Brain pericyte (primary cell): ENCODE results near the gene ZNF33B.
"Not testable (repeated sequence)": the region's sequence is repeated elsewhere in the genome, so short reads cannot be mapped to it uniquely, and the experiment has no call there.

Source experiments
- DNase-seq: peaks from one replicate; pipeline ENCODE4 v3.0.0-alpha.2; 2012; ENCODE audit warnings: low read depth, low spot score

Gene ZNF33B

DNA sequence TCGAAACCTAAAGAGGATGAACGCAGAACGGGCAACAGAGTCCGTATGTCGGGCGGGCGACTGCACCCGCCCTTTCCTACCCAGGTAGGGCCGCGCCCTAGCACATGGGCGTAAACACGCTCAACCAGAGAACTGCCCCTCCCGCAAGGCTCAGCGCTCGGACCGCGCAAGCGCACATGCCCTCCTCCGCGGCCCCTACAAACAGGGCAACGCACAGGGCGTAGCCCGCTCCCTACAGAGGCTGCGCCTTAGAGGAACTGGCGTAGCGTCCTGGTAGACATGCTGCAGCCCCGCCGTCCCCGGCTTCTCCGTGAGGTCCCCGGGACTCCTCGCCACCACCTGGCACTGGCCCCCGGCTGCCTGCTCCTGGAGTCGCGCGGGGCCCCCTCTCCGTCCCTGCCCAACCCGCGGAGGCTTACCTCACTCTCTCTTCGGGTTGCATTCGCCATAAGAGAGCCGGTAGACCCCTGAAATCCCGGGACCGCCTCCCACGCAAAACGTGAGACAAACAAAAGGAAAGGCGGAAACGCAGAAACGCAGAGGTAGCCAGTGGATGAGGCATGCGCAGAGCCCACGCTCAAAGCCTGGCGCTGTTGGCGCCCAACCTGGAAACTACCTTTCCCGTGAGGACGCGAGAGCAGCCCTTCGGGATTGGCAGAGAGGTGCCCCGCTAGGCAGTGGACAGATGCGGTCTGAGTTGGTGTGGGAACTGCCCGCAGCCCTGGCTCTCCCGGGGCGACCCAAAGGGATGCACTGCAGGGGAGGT, at the start of gene ZNF33B:
Gene ZNF33B, minus strand, starts transcription at position 516 of the 766 bp plus-strand sequence. CDS start 1,642 bp downstream, outside the sequence.
- peak; percentile 58 for DNase-seq

DNA sequence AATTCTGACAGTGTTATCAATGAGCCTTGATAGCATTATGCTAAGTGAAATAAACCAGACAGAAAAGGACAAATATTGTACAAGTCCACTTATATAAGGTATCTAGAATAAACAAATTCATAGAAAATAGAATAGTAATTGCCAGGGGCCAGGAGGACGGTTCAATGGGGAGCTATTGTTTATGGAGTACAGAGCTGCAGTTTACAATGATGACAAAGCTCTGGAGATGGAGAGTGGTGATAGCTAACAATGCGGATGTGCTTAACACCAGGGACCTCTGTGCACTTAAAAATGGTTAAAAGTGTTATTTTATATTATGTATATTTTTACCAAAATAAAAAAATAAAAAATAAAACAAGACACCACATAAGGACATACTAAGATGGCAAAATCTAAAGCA, 46.1 kb upstream of the ZNF33B start:
- DNase-seq = no peak

DNA sequence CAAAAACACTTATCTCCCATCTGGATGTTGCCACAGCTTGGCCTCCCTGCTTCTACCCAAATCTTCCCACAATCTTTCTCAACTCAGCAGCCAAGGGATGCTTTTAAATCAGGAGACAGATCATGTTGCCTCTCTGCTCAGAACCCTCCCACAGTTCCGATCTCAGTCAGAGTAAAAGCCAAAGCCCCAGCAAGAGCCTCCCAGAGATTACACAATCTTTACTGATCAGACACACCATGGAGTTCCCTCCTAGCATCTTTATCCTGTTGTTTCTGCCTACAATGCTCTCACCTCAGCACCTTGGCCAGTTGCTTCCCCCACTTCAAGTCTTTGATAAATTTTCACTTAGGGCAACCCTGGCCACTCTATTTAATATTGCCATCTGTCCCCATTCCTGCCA, 41.9 kb upstream of the ZNF33B start:
- no peak for DNase-seq

DNA sequence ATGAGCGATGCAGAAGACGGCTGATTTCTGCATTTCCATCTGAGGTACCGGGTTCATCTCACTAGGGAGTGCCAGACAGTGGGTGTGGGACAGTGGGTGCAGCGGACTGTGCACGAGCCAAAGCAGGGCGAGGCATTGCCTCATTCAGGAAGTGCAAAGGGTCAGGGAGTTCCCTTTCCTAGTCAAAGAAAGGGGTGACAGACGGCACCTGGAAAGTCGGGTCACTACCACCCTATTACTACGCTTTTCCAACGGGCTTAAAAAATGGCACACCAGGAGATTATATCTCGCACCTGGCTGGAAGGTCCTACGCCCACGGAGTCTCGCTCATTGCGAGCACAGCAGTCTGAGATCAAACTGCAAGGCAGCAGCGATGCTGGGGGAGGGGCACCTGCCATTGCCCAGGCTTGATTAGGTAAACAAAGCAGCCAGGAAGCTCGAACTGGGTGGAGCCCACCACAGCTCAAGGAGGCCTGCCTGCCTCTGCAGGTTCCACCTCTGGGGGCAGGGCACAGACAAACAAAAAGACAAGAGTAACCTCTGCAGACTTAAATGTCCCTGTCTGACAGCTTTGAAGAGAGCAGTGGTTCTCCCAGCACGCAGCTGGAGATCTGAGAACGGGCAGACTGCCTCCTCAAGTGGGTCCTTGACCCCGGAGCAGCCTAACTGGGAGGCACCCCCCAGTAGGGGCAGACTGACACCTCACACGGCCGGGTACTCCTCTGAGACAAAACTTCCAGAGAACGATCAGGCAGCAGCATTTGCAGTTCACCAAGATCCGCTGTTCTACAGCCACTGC, 27.0 kb upstream of the ZNF33B start:
- not testable (repeated sequence) for DNase-seq

DNA sequence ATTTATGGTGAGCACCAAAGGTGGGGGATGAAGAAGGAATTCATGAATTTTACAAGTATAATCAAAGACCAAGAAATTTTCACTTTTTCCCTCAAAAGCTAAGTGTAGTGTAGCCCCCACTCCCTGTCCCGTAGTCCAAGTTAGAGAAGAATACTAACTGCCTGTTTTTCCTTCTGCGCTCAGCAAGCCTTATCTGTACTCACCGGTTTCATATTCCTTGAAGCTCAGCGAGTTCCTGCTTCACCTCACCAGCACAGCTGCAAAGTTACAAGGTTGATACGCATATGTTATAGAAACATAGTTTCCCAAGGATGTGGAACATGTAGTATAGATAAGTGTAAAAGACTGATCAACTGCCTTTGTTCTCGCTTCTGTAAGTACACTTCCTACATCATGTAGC, 16.0 kb upstream of the ZNF33B start:
- no peak for DNase-seq

GRCh38 chr10:42652858-42653257, 14.5 kb upstream of the ZNF33B start:
- DNase-seq = no peak

DNA sequence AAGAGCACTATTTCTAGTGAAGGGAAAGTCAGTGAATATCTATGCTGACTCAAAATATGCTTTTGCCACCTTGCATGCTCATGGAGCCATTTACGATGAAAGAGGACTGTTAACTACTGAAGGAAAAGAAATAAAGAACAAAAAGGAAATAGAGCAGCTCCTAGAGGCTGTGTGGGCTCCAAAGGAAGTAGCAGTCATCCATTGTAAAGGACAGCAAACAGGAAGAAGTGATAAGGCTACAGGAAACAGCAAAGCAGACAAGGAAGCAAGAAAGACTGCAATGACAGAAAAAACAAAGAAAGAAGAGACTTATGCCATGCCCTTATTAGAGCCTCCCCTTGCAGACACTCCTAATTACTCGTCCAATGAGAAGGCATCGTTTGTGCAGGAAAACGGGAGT, 12.0 kb upstream of the ZNF33B start:
- DNase-seq = no peak

GRCh38 chr10:42648512-42648911, 10.1 kb upstream of the ZNF33B start:
- no peak for DNase-seq

DNA sequence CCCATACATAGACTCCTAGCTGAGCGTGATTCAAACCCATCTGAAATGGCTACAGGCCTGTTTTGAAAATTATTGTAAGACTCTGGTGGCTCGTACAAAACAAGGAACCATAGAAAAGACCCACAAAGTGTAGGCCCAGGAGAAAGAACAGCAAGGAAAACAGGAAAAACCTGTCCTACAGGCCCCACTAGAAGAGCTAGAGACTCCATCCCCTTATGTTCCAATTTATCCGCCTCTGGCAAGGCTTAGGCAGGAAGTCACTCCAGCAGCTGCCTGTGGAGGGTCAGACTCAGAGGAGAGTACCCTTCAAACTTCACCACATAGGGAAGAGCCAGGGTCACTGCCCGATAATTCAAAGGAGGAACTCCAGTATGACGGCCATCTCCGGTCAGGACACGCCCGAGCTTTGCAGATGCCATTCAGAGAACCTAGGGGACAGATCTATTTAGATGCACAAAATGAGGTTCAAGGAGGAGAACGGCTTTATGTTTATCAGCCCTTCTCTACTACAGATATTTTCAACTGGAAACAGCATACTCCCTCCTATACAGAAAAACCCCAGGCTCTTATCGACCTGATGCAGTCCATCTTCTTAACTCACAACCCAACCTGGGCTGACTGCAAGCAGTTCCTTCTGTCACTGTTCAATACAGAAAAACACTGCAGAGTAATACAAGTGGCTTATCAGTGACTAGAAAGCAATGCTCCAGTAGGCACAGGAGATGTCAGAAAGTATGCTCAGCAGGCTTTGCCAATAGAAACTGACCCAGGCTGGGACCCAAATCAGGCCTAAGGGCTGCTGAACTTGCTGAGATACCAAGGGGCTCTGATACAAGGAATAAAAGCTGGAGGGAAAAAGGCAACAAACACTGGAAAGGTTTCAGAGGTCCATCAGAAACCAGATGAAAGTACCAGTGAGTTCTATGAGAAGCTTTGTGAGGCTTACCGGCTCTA, 8.6 kb upstream of the ZNF33B start:
- DNase-seq = no peak

DNA sequence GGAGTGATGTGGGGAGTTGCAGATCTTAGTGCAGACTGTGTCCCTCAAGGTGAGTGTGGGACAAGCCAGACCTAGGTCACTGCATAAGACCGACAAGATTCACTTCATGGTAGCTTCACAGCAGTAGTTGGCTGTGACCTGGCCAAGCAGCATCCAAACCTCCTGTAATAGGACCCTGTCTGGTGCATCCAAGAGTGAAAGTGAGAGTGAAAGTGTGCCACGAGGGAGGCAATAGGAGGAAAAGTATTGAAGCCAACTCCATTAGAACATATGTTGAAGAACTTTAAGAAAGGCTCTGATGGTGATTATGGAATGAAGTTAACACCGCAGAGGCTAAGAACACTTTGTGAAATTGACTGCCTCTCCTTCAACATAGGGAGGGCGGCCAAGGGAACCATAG, 7.8 kb upstream of the ZNF33B start:
- DNase-seq = no peak

- no peak for DNase-seq
Measured at GRCh38 chr10:42645516-42645915, 7.1 kb upstream of the ZNF33B start.

- no peak for DNase-seq
Measured at GRCh38 chr10:42645103-42645502, 6.7 kb upstream of the ZNF33B start.

DNA sequence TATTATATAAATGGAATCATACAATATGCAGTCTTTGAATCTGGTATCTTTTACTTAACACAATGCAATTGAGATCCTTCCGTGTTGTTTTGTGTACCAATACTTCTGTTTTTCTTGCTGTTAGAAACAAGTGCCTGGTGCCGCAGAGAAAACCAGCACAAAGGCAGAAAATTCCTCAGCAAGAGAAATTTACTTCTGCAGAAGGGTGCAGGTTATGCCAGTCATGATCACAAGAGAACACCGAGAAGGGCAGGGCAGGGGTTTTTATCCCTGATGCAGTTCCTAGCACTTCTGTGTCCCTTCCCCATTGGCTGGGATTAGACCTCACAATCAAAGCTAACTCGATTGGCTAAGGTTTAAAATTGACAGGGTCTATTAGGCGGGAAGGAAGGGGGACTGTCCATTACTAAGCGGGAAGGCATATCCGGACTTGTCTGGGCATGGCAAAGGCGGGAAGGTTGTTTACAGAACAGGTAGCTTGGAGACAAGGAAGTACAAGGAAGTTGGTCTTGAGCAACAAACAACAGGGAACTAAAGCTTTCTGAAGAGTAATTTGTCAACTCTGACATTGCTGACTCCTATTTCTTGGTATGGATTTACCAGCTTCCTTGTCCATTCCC, 2.4 kb upstream of the ZNF33B start:
- DNase-seq = no peak

- DNase-seq = no peak
Measured at GRCh38 chr10:42638821-42639270, 476 bp upstream of the ZNF33B start.

GRCh38 chr10:42637648-42638054, 719 bp downstream of the ZNF33B start:
- no peak for DNase-seq

GRCh38 chr10:42637142-42637541, 1.2 kb downstream of the ZNF33B start:
- DNase-seq = no peak

DNA sequence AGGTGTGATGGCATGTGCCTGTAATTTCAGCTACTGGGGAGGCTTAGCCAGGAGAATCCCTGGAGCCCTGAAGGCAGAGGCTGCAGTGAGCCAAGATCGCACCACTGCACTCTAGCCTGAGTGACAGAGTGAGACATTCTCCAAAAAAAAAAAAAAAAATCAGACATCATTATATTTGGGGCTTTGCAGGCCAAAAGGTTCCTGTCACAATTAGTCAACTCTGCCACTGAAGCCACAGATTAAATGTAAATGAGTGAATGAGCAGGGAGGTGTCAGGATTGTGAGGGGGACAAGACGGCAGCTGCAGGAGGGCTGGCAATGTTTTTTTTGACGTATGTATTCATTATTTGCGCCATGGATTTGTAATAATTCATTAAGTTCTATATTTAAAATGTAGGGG, 3.3 kb downstream of the ZNF33B start:
- DNase-seq = no peak

DNA sequence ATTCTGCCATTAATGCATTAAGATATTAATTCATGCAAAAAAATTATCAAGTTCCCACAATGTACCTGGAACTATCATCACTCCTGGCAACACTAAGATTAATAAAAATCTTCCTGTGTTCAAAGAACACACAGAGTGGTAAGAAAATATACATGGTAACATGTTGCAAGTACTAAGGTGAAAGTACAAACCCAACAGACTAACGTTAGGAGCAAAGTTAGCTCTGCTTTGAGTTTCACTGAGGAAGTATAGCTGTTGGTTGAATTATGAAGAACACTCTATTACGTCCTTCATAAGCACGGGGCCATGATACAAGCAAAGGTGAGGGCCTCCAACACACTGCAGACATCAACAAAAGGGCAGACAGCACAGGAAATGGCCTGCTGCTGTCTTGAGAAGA, 5.8 kb downstream of the ZNF33B start:
- DNase-seq = no peak

DNA sequence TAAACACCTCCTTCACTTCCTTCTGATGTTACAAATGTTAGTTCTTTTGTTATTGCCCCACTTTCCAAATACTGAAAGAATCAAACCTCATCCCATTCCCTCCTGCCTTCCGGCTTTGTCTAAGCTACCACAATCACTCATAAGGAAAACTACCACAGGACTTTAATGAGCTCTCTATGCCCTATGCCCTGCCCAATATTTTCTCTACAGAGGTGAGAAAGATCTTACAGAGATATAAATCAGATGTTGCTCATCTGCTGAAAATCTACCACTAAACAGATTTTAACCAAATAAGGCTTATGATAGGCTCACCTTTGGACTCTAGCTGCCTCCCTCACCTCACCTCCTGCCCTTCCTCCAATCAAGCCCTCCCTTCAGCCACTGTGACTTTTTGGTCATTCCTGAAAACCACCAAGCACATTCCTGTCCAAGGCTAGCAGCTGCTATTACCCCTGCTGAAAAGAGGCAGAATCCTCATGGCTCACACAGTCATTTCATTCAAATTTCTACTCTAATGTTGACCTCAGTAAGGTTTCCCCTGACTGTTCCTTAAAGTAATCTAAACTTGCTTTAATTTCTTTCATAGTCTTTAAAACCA, 7.7 kb downstream of the ZNF33B start:
- no peak for DNase-seq

DNA sequence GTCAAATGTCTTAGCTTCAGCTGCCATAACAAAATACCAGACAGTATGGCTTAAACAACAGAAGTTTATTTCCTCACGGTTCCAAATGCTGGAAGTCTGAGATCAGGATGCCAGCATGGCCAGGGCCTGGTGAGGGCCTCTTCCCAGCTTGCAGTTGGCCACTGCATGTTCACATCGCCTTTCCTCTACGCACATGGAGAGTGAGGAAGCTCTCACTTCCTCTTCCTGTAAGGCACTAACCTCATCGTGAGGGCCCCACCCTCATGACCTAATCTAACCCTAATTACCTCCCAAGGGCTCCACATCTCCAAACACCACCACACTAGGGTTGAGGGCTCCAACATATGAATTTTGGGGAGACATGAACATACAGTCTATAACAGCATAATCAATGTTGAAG, 14.4 kb downstream of the ZNF33B start:
- no peak for DNase-seq

DNA sequence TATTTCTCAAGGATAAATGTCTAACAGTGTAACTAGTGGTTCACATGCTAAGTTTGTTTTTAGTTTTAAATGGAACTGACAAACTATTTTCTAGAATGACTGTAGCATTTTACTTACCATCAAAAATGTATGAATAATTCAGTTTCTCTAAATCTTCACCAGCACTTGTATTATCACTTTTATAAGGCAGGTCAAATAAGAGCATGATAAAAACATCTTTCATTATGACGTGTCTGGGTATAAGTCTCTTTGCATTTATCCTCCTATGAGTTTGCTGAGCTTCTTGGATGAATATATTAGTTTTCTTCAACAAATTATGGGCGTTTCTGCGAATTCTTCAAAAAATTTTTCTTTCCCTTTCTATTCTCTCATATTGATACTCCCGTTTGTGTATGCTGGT, 19.9 kb downstream of the ZNF33B start:
- DNase-seq = no peak
